GM18867 (cell line): Measurements from ENCODE around the gene PANX2.
"Not testable (repeated sequence)": the region's sequence is repeated elsewhere in the genome, so short reads cannot be mapped to it uniquely, and the experiment has no call there.

Experiments used
- ATAC-seq: cut with Tn5 transposase; IDR thresholded peaks from one replicate; pipeline ENCODE4 v1.9.1; 2021; ENCODE audit warnings: mild to moderate bottlenecking, moderate library complexity; ENCODE audit not compliant: unreplicated experiment

The PANX2 gene, protein sequence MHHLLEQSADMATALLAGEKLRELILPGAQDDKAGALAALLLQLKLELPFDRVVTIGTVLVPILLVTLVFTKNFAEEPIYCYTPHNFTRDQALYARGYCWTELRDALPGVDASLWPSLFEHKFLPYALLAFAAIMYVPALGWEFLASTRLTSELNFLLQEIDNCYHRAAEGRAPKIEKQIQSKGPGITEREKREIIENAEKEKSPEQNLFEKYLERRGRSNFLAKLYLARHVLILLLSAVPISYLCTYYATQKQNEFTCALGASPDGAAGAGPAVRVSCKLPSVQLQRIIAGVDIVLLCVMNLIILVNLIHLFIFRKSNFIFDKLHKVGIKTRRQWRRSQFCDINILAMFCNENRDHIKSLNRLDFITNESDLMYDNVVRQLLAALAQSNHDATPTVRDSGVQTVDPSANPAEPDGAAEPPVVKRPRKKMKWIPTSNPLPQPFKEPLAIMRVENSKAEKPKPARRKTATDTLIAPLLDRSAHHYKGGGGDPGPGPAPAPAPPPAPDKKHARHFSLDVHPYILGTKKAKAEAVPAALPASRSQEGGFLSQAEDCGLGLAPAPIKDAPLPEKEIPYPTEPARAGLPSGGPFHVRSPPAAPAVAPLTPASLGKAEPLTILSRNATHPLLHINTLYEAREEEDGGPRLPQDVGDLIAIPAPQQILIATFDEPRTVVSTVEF

DNA sequence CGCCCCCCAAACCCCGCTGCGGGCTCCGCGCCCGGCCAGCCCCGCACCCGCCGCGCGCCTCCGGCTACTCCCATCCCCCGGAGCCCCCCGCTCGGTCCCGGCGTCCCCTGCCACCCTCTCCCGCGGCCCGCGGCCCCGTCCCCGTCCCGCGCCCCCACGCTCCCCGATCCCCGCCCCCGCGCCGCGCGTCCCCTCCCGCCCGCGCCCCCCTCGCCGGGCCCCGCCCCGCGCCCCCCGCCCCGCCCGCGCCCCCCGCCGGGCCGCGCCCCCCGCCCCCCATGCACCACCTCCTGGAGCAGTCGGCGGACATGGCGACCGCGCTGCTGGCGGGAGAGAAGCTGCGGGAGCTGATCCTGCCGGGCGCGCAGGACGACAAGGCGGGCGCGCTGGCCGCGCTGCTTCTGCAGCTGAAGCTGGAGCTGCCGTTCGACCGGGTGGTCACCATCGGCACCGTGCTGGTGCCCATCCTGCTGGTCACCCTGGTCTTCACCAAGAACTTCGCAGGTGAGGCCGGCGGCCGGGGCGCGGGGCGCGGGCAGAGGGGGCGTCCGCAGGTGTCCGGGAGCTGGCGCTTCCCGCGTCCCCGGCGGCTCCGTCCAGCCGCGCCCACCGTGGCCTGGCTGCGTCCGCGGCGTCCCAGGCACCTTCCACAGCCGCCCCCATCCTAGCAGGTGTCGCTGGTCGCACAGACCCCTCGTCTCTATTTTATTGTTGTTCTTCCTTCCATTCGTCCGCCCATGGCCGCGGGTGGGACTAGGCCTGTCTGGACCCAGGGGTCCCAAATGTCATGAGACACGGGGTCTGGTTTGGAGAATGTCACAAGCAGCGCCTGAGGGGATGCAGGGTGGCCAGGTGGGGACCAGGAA, at the start of gene PANX2:
Gene PANX2, plus strand, starts transcription at position 279 of the 866 bp plus-strand sequence. Its CDS starts 0 bp downstream, at position 279.
- no peak for ATAC-seq

DNA sequence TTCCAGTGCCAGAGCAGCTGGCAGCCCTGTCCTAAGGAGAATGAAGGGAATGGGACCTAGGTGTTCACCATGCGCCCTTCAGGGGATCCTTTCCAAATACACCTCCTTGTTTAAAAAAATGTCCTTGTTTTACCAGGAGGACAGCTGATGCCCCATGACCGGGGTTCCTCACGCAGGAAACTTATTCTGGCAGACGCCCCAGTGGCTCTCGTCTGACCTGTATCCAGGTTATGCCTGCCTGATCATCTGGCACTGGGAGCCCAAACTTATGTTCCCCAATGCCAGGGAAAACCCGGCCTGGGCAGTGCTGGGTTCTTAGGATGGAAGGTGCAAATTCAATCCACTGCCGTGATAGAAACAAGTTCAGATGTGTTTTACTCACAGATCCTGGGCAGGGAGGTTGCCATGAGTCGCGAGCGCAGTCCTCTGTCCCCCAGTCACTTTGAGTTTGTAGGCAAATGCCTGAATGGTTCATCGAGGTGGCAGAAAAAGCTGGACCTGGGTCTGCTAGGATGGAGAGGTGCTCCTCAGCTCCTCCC, 49.3 kb upstream of the PANX2 start:
- ATAC-seq: no peak

DNA sequence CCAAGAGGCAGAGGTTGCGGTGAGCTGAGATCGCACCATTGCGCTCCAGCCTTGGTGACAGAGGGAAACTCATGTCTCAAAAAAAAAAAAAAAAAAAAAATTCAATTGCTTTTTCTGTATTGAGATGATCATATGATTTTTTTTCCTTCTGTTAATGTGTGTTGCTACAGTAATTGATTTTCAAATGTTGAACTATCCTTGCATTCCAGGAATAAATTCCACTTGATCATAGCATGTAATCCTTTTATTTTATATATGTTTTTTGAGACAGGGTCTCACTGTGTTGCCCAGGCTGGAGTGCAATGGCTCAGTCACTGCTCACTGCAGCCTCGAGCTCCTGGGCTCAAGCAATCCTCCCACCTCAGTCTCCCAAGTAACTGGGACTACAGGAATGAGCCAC, 47.4 kb upstream of the PANX2 start:
- no peak for ATAC-seq

DNA sequence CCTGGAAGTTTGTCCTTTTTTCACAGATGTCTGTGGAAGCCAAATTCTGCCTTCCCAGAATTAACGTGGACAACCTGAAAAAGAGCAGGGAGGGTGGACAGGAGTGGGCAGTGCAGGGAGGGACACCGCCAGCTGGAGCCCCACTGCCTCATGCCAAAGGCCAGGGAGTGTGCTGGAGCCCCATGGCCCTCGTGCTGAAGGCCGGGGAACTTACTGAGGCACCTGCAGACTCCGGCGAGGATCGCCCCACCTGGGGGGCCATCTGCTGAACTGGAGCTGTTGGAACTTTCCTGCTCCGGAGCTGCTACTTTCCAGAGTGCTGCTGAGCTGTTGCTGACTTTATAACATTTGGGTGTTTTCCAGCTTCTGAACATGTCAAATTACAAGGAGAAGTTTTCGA, 45.5 kb upstream of the PANX2 start:
- ATAC-seq: no peak

DNA sequence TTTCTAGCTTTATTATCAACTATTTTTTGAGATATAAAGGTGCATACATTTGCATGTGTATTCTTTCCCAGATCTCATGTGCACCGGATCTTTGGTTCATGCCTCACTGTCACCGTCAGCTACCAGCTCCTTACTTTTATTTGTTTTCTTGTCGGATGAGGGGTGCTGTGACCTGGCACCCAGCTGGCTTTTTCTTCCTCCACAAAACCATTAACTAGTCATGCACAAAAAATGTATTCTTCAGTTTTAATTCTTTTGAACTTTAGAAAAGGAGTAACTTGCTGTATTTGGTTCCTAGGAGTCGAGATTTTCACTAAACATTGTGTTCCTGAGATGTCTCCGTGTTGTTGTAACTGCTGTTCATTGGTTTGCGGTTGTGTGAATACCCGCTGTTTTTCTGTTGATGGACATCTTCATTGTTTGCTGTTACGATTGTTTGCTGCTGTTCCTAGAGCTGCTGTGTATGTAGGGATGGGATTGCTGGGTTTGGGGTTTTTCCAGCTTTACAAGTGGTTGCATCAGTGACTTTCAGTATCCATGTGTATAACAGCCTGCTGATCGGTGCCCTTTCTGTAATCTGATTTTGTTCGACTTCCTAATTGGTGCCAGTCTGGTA, 41.3 kb upstream of the PANX2 start:
- ATAC-seq: no peak

DNA sequence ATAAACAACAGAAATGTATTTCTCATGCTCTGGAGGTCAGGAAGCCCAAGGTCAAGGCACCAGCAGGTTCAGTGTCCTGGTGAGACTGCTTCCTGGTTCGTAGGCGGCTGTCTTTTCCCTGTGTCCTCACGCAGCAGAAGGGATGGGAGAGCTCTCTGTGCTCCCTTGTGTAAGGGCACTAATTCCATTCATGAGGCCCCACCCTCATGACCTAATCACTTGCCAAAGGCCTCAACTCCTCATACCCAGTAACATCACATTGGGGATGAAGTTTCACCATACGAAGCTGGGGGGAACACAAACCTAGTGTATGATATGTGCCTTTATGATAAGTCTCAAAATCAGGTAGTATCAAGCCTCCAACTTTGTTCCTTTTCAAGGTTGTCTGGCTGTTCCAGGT, 38.6 kb upstream of the PANX2 start:
- no peak for ATAC-seq

DNA sequence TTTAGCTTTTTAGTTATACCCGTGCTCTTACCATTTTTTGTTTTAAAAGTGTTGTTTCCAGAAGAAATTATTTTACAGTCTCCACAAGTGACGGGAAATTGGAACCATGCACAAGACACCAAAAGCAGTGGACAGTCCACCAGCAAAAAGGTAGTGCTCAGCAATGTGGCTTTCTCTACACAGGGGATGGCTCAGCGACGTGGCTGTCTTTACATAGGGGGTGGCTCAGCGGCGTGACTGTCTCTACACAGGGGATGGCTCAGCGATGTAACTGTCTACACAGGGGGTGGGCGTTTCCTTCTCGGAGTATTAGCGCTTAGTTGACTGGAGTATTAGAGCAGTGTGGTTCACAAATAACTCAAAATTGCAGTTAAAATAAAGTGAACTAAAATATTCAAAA, 36.0 kb upstream of the PANX2 start:
- no peak for ATAC-seq

DNA sequence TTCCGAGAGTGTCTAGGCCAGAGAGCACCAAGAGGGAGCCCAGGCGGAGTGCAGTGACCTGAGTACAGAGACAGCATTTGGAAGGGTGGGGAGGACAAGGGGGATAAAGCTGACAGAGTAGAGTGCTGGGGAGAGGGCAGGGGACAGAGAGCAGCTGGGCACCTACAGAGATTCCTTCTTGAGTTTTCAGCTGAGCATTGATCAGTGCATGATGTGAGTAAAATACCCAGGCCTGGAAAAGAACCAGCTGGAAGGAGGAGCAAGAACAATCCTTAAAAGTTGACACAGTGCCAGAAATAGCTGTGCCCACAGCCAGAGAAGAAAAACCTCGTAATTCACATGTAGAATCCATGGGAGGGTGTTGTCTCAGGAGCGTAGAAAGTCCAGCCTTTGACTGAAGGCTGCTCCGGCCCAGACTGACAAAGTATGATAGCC, 33.9 kb upstream of the PANX2 start:
- no peak for ATAC-seq

DNA sequence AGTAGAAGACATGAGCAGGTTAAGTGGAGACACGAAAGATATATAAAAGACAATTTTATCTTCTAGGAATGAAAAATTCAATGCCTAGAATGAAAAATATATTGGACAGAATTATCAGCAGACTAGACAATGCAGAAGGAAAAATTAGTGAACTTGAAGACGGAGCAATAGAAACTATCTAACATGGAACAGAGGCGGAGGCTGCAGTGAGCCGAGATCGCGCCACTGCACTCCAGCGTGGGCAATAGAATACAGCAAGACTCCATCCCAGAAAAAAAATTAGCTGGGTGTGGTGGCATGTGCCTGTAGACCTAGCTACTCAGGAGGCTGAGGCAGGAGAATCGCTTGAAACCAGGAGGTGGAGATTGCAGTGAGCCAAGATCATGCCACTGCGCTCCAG, 33.3 kb upstream of the PANX2 start:
- not testable (repeated sequence) for ATAC-seq

DNA sequence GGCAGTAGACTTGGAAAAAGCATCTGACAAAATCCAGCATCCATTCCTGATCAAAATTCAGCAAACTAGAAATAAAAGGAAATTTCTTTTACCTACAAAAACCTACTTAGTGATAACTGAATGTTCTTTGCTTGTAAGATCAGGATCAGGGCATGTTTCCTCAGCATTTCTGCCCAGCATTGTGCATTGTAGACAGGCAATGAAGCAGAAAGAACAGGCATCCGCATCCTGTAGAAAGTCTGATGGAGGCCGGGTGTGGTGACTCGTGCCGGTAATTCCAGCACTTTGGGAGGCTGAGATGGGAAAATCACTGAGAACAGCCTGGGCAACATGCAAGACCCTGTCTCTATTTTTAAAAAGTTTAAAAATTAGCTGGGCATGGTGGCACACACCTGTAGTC, 32.5 kb upstream of the PANX2 start:
- ATAC-seq: no peak

DNA sequence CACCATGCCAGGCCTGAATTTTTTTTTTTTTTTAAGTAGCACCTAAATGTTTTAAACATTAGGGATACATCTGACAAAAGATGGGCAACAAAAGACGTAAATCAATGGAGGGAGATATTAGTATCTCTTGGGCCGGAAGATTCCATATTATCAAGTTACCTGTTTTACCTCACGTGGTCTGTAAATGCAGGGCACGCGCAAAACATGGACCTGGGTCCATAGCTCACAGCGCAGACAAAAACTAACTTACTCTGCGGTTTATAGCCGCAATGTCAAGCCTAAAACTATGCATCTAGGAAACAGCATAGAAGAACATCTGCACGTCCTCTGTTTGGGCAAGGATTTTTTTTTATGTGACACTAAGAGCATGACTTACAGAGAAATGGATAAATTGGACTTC, 31.5 kb upstream of the PANX2 start:
- ATAC-seq: no peak

DNA sequence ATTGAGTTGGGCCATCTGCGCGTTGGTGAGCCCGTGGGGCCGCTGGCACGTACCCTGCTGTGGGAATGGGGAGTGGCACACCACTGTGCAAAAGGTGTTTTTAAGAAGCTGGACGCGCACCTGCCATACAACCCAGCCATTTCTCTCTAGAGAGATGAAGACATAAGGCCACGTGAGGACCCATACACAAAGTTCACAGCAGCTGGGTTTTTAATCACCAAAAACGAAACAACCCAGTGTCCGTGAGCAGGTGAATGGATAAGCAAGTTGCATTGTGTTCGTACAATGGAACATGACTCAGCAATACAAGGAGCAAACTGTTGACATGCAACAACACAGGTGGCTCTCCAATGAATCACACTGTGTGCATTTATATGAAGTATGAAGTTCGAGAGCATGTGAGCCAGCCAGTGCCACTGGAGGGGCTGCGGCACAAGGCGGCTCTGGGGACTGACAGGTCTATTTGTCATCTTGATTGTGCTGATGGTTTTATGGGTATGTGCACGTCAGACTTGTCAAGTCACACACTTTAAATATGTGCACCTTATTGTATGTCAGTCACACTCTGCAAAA, 30.6 kb upstream of the PANX2 start:
- ATAC-seq: no peak

DNA sequence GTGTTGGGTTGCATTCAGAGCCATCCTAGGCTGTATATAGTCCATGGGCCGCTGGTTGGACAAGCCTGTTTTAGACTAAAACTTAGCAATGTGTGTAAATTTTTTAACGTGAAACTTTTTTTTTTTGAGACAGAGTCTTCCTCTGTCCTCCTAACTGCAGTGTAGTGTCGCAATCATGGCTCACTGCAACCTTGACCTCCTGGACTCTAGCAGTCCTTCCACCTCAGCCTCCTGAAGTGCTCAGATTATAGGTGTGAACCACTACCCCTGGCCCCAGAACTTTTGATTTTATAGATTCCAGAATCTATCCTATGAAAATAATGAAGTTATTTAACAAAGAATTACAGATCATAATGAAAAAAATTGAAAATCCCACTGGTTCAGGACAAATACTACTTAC, 29.9 kb upstream of the PANX2 start:
- ATAC-seq: no peak

DNA sequence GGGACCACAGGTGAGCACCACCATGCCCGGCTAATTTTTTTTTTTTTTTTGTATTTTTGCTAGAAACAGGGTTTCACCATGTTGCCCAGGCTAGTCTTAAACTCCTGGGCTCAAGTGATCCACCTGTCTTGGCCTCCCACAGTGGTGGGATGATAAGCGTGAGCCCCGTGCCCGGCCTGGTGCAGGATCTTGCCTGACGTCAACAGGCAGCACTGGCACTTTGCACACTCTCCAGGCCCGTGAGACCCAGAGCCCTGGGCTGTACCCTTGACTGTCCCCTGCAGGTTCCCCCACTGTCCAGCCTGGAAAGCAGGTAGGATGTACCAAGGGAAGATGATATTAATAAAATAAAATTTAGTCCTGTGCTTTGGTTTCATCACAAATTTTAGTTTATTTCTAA, 29.1 kb upstream of the PANX2 start:
- no peak for ATAC-seq

DNA sequence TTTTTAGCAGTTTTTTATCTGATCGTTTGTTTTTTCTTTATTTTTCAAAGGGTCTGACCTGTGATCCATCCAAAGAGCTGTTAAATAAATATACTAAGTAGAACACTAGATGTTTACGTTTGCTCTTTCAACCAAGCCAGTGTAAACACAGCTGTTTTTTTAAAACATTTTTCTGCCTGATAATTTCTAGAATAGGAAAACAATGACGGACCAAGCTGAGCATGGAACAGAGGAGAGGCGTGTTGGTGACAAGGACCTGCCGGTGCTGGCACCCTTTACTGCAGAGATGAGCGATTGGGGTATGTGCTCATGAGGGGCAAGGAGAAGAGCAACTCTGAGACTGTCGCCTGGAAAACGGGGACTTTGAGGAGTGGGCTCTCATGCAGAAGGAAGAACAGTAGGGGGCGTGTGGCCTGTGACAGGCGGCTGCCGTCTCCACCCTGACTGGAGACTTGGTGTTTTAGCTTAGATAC, 28.6 kb upstream of the PANX2 start:
- ATAC-seq: no peak

DNA sequence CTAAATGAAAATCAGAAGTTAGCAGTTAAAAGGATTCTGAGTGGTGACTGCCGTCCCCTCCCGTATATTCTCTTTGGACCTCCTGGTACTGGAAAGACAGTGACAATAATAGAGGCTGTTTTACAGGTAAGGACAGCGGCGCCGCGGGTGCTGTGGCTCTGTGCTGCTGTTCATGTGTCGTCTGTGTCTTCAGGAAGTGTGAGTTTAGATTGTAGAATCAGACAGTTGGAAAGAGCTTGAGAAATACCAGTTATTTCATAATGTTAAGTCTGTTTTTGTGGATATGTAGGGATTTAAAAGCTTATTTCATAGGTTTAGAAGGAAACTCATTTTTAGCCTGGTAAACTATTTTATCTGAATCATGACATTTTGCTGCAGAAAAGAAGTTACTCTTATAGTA, 27.4 kb upstream of the PANX2 start:
- no peak for ATAC-seq

DNA sequence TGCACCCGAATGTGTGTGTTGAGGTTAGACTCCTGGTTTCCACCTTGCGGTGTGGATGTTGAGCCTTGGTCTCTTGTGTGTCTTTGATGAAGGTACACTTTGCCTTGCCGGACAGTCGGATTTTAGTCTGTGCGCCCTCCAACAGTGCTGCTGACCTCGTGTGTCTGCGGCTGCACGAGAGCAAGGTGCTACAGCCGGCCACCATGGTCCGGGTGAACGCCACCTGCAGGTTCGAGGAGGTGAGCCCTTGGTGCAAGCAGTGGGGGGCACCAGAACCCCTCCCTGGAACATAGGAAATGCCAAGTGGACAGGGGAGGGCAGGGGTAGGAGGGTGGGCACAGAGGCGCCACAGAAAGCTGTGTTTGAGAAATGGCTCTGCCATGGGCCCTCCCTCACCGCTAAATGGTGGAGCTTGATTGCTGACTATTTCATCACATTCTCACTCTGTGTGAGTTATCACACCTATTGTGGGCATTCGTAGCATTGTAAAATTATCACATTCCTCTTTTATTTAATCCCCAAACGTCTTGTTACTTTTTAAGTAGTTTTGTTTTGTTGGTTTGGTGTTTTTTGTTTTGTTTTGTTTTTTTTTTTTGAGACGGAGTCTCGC, 26.4 kb upstream of the PANX2 start:
- ATAC-seq: no peak

DNA sequence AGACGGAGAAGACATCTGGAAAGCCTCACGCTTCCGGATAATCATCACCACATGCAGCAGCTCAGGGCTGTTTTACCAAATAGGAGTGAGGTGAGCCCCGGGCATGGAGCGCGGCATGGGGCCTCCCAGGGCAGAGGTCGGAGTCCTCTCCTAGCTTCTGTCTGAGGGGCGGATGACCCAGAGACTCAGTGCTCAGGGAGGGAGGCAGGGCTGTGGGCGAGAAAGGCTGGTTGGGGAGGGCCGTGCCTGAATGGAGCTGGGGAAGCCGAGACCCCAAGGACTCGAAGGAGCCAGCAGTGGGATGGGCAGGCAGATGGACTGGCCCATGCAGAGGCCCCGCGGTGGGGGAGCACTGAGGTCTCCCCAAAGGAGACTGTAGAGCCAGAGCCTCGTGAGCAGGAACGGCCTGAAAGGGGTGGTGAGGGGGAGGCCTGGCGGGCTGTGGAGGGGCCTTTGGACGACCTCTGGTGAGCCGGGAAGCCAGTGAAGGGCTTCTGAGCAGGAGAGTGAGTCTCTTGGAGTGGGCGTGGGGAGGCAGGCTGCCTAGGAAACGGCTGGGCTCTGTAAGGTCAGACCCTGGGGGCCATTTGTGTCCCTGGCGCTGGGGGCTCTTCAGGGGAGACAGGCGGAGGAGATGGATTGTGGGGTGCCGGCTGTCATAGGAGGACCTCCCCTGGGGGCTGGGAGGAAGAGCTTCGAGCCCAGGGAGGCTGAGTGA, 24.7 kb upstream of the PANX2 start:
- ATAC-seq: no peak
